Endothelial cell (in vitro differentiated cells): Measurements from ENCODE around the gene CYP27C1. TPM values are rescaled to one million over a fixed set of nuclear protein-coding genes. Genes with fewer than 3 reads are reported as not detected.
A peak's percentile ranks its signal among the peaks of the same experiment; 100 is the strongest.

Experiments used
- DNase-seq: peaks from one replicate; pipeline ENCODE4 v3.0.0; 2021; ENCODE audit warnings: low spot score
- H3K27ac Mint-ChIP-seq: one replicate; pipeline ENCODE4 v1.8.0; 2021; ENCODE audit warnings: mixed read lengths, inconsistent platforms; ENCODE audit not compliant: unreplicated experiment
- H3K27me3 Mint-ChIP-seq: one replicate; pipeline ENCODE4 v1.8.0; 2021; ENCODE audit warnings: mild to moderate bottlenecking, moderate library complexity, mixed read lengths, inconsistent platforms; ENCODE audit not compliant: unreplicated experiment
- H3K36me3 Mint-ChIP-seq: one replicate; pipeline ENCODE4 v1.8.0; 2021; ENCODE audit warnings: mild to moderate bottlenecking, low read depth, mixed read lengths, inconsistent platforms; ENCODE audit not compliant: unreplicated experiment
- H3K4me1 Mint-ChIP-seq: one replicate; pipeline ENCODE4 v1.8.0; 2021; ENCODE audit warnings: mild to moderate bottlenecking, mixed read lengths, inconsistent platforms; ENCODE audit not compliant: unreplicated experiment
- H3K4me3 Mint-ChIP-seq: one replicate; pipeline ENCODE4 v1.8.0; 2021; ENCODE audit warnings: mild to moderate bottlenecking, mixed read lengths, inconsistent platforms; ENCODE audit not compliant: unreplicated experiment
- H3K9me3 Mint-ChIP-seq: one replicate; pipeline ENCODE4 v1.8.0; 2021; ENCODE audit warnings: mixed read lengths, inconsistent platforms; ENCODE audit not compliant: unreplicated experiment
- total RNA-seq: library from RNA; stranded (reverse); fragmentation: NEBNext Ultra II Directional; extraction: Animal tissue kit (Norgen Biotek cat#: 25700); gene quantifications from one replicate; pipeline ENCODE4 v1.2.1, GENCODE V29; 2021; ENCODE audit not compliant: unreplicated experiment
- TF ChIP-seq, protein P1 (sequence below): fragments of 200-600 bp; sonication (generic); IDR thresholded peaks from one replicate; pipeline ENCODE4 v1.5.0; 2021; ENCODE audit warnings: antibody characterized with exemption; ENCODE audit not compliant: unreplicated experiment

The CYP27C1 gene
- total RNA-seq, 1 donor from 2014 or later = 6.4 TPM

DNA sequence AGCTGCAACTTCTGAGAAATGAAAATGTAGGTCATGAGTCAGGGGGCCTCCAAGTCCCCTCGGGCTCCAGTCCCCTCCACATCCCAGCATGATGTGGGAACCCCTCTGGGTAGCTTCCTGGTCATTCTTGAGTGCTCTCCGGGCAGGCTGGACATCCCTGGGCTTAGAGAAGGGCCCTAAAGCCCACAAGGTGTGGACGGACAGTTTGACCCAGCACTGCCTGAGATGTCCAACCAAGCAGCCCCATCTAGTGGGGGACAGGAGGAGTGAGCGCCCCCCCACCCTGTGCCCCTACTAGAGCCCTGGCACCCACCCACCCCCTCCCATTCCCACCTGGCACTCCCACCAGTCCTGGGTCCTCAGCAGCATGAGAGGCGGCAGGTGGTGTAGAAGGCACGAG is 46.0 kb downstream of the CYP27C1 start:
- Mint-ChIP-seq H3K4me1 (peaks cover 3% of the 10 kb centered on the region), H3K36me3 (peaks cover 2% of the 10 kb centered on the region), H3K9me3 (no peaks in the 10 kb centered on the region), H3K4me3 (no peak overlapping the region), H3K27ac (no peak overlapping the region), H3K27me3 (peaks cover 2% of the 10 kb centered on the region)
- TF ChIP-seq, protein P1, sequence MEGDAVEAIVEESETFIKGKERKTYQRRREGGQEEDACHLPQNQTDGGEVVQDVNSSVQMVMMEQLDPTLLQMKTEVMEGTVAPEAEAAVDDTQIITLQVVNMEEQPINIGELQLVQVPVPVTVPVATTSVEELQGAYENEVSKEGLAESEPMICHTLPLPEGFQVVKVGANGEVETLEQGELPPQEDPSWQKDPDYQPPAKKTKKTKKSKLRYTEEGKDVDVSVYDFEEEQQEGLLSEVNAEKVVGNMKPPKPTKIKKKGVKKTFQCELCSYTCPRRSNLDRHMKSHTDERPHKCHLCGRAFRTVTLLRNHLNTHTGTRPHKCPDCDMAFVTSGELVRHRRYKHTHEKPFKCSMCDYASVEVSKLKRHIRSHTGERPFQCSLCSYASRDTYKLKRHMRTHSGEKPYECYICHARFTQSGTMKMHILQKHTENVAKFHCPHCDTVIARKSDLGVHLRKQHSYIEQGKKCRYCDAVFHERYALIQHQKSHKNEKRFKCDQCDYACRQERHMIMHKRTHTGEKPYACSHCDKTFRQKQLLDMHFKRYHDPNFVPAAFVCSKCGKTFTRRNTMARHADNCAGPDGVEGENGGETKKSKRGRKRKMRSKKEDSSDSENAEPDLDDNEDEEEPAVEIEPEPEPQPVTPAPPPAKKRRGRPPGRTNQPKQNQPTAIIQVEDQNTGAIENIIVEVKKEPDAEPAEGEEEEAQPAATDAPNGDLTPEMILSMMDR = peak; percentile 42
- DNase-seq = peak; percentile 45

DNA sequence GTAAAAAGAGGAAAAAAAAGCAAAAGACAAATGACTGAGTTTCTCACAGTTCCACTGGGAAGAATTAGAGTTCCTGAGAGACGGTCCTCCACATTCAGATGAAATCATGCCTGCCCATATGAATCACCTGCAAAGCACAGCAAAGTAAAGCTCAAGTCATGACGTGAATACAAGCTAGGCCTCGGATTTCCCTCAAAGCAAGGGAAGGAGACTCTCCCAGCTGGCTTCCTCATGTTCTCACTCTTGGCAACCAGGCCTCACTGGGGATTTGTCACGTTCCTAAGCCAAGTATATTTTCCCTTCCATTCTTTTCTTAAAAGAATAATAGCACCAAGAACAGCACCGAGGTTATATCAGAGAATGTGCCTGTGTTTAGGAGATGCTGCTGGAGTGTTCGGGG is 47.0 kb downstream of the CYP27C1 start:
- Mint-ChIP-seq H3K27me3 (peaks cover 2% of the 10 kb centered on the region), H3K4me3 (no peak overlapping the region), H3K36me3 (peaks cover 2% of the 10 kb centered on the region), H3K4me1 (peaks cover 3% of the 10 kb centered on the region), H3K9me3 (no peaks in the 10 kb centered on the region), H3K27ac (no peak overlapping the region)
- TF ChIP-seq, protein P1 = no peak
- no peak for DNase-seq

DNA sequence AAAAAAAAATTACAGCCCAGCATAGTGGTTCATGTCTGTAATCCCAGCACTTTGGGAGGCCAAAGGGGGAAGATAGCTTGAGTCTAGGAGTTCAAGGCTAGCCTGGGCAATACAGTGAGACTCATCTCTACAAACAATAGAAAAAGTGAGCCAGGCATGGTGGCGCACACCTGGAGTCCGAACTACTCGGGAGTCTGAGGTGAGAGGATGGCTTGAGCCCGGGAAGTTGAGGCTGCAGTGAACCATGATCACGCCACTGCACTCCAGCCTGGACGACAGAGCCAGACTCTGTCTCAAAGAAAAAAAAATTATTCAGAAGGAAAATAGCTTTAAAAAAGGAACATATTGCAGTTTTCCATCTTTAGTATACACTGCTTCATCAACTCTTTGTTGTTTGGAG is 47.8 kb downstream of the CYP27C1 start:
- Mint-ChIP-seq H3K9me3 (no peaks in the 10 kb centered on the region), H3K36me3 (peaks cover 2% of the 10 kb centered on the region), H3K4me3 (no peak overlapping the region), H3K4me1 (peaks cover 3% of the 10 kb centered on the region), H3K27ac (no peak overlapping the region), H3K27me3 (peaks cover 2% of the 10 kb centered on the region)
- TF ChIP-seq, protein P1 = no peak
- no peak for DNase-seq

DNA sequence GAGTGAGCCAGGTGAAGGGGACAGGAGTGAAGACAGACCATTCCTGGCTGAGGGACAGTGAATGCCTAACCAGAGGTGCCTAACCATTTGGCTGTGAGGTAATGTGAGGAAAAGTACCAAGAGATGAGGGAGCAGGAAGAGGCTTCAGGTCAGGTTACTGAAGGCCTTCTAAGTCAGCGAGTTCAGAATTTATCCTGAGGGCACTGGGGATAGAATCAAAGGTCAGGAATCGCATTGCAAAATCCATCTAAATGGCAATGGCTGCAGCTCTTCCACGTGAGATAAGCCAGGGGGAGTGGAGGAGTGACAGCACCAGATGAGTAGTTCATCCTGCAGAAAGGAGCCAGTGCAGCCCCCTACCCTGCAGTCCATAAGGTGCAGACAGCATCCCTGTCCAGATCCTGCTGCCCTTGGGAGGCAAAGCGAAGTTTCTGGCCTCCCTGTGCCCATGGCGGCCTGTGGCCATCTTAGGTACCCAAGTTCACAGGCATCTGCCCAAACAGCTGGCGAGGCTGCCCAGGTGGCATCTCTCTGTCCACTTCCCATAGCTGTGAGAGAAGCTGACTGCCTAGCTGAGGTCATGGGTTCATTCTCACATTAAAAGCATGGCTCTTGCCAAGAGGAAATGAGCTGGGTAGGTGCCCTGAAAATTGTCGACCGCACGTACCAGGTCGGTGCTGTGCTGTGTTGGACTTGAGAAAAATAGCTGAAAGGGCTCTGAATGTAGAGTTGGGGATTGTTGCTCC is 49.5 kb downstream of the CYP27C1 start:
- no peak overlapping the region for H3K27ac Mint-ChIP-seq
- TF ChIP-seq, protein P1 = no peak
- no peak overlapping the region for H3K4me3 Mint-ChIP-seq
- no peaks in the 10 kb centered on the region for H3K27me3 Mint-ChIP-seq
- no peaks in the 10 kb centered on the region for H3K36me3 Mint-ChIP-seq
- DNase-seq = no peak
- H3K4me1 Mint-ChIP-seq = peaks cover 5% of the 10 kb centered on the region
- H3K9me3 Mint-ChIP-seq = no peaks in the 10 kb centered on the region

DNA sequence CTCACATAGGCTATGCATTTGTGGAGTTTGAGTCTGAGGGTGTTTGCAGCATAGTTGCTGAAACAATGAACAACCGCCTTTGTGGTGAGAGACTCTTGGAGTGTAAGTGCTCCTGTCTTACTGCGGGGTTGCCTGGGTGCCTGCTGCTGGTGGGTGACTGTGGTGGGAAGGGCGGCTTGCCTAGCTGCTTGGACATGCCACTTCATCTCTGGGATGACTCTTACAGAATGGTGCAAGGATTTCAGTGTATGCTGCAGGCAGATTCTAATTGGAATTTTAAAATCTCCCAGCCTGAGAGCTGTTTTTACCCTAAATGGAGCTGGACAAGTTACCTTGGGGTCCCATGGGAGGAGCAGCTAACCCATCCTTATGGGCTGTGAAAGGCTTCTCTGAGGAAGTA is 50.1 kb downstream of the CYP27C1 start:
- no peak for DNase-seq
- H3K27me3 Mint-ChIP-seq = peaks cover 2% of the 10 kb centered on the region
- no peaks in the 10 kb centered on the region for H3K9me3 Mint-ChIP-seq
- H3K4me3 Mint-ChIP-seq = no peak overlapping the region
- H3K27ac Mint-ChIP-seq = no peak overlapping the region
- TF ChIP-seq, protein P1 = no peak
- H3K36me3 Mint-ChIP-seq = no peaks in the 10 kb centered on the region
- H3K4me1 Mint-ChIP-seq = peaks cover 11% of the 10 kb centered on the region
